HepG2 (cell line): ENCODE data around the gene MYADML2. TPM values are rescaled to one million over a fixed set of nuclear protein-coding genes. Genes with fewer than 3 reads are reported as not detected.
A peak's percentile ranks its signal among the peaks of the same experiment; 100 is the strongest.

Experiments used
- ARID4A ChIP-seq: sonication (generic); formaldehyde crosslinking; IDR thresholded peaks from 2 replicates; pipeline ENCODE4 v1.5.0; 2020; ENCODE audit warnings: mild to moderate bottlenecking, missing genetic modification reagents, borderline replicate concordance
- DNMT1 ChIP-seq: sonication (generic); formaldehyde crosslinking; IDR thresholded peaks from 2 replicates; pipeline ENCODE4 v1.5.1; 2020; ENCODE audit warnings: mild to moderate bottlenecking, missing genetic modification reagents
- EHMT2 ChIP-seq: fragments of 200-600 bp; sonication (generic); IDR thresholded peaks from 2 replicates; pipeline ENCODE4 v1.7.0; 2017; ENCODE audit warnings: antibody characterized with exemption, low read depth, low read length, borderline replicate concordance
- NONO ChIP-seq, 2 experiments: fragments of 450-650 bp in 1 of 2; sonication (generic) in 1 of 2; formaldehyde crosslinking in 1 of 2; IDR thresholded peaks in 1 of 2; conservative IDR thresholded peaks in 1 of 2; 2 replicates each; pipeline versions ENCODE4 v1.6.1 to v1.8.0; 2017 to 2022; ENCODE audit warnings: mild to moderate bottlenecking in 1 of 2, missing genetic modification reagents in 1 of 2, moderate library complexity in 1 of 2
- NR2F2 ChIP-seq: IDR thresholded peaks from 2 replicates; pipeline ENCODE4 v1.6.1; 2012; ENCODE audit warnings: low read depth, inconsistent platforms, borderline replicate concordance
- REL ChIP-seq: sonication (generic); formaldehyde crosslinking; conservative IDR thresholded peaks from 2 replicates; pipeline ENCODE4 v1.8.0; 2022; ENCODE audit warnings: mild to moderate bottlenecking, missing genetic modification reagents, moderate library complexity
- SRF ChIP-seq: IDR thresholded peaks from 2 replicates; pipeline ENCODE4 v1.6.1; 2011; ENCODE audit warnings: mild to moderate bottlenecking, low read depth, low read length, moderate library complexity
- SRSF4 ChIP-seq: fragments of 200-400 bp; formaldehyde crosslinking; IDR thresholded peaks from one replicate; pipeline ENCODE4 v1.6.1; 2018; ENCODE audit warnings: mild to moderate bottlenecking, low read depth, low read length, moderate library complexity; ENCODE audit not compliant: poor library complexity, severe bottlenecking
- STAT5B ChIP-seq: sonication (generic); formaldehyde crosslinking; IDR thresholded peaks from 2 replicates; pipeline ENCODE4 v1.4.0; 2020; ENCODE audit warnings: missing genetic modification reagents
- THYN1 ChIP-seq: sonication (generic); formaldehyde crosslinking; IDR thresholded peaks from 2 replicates; pipeline ENCODE4 v1.8.1; 2023; ENCODE audit warnings: low read depth, mild to moderate bottlenecking, moderate library complexity, missing genetic modification reagents, borderline replicate concordance
- ZBTB3 ChIP-seq: sonication (generic); formaldehyde crosslinking; IDR thresholded peaks from 2 replicates; pipeline ENCODE4 v1.4.0; 2020; ENCODE audit warnings: low read depth, mild to moderate bottlenecking, moderate library complexity, missing genetic modification reagents, borderline replicate concordance
- ZFP41 ChIP-seq: sonication (generic); formaldehyde crosslinking; IDR thresholded peaks from 2 replicates; pipeline ENCODE4 v1.4.0; 2020; ENCODE audit warnings: mild to moderate bottlenecking, missing genetic modification reagents, borderline replicate concordance
- ZFP91 ChIP-seq: sonication (generic); formaldehyde crosslinking; IDR thresholded peaks from 2 replicates; pipeline ENCODE4 v1.9.0; 2022; ENCODE audit warnings: missing genetic modification reagents, mild to moderate bottlenecking, borderline replicate concordance
- ZMAT5 ChIP-seq: sonication (generic); formaldehyde crosslinking; IDR thresholded peaks from 2 replicates; pipeline ENCODE4 v1.5.0; 2020; ENCODE audit warnings: mild to moderate bottlenecking, low read depth, missing genetic modification reagents, borderline replicate concordance
- ZNF225 ChIP-seq: sonication (generic); formaldehyde crosslinking; IDR thresholded peaks from 2 replicates; pipeline ENCODE4 v1.4.0; 2020; ENCODE audit warnings: mild to moderate bottlenecking, missing genetic modification reagents
- ZNF557 ChIP-seq: sonication (generic); formaldehyde crosslinking; IDR thresholded peaks from 2 replicates; pipeline ENCODE4 v1.4.0; 2020; ENCODE audit warnings: missing genetic modification reagents
- ZNF562 ChIP-seq: sonication (generic); formaldehyde crosslinking; IDR thresholded peaks from 2 replicates; pipeline ENCODE4 v1.8.0; 2022; ENCODE audit warnings: missing genetic modification reagents, borderline replicate concordance
- ZNF746 ChIP-seq: sonication (generic); formaldehyde crosslinking; IDR thresholded peaks from 2 replicates; pipeline ENCODE4 v1.8.0; 2022; ENCODE audit warnings: mild to moderate bottlenecking, missing genetic modification reagents
- ZNF776 ChIP-seq: sonication (generic); formaldehyde crosslinking; IDR thresholded peaks from 2 replicates; pipeline ENCODE4 v1.4.0; 2020; ENCODE audit warnings: mild to moderate bottlenecking, missing genetic modification reagents
- polyA plus RNA-seq, 8 experiments: library from polyadenylated mRNA; depleted of rRNA in 3 of 8; stranded (reverse) in 7 of 8; unstranded in 1 of 8; fragments of >200 nt; fragmentation: Illumina TruSeq in 4 of 8; extraction: Trizol in 4 of 8; gene quantifications; 2 replicates each; pipeline versions ENCODE4 v1.2.1 to v1.2.3, GENCODE V29; 2011 to 2016; ENCODE audit warnings: low read depth in 4 of 8, missing spikeins in 1 of 8, mixed read lengths in 1 of 8; ENCODE audit not compliant: insufficient read depth in 1 of 8
- total RNA-seq, 5 experiments: library from RNA; depleted of rRNA; stranded (reverse); fragments of >200 nt; fragmentation: Illumina TruSeq; extraction: Trizol; gene quantifications; 2 replicates each; pipeline ENCODE4 v1.2.3, GENCODE V29; 2016; ENCODE audit warnings: low read depth in 1 of 5
- TF ChIP-seq, protein P1 (sequence below): sonication (generic); formaldehyde crosslinking; IDR thresholded peaks from 2 replicates; pipeline ENCODE4 v1.8.0; 2022; ENCODE audit warnings: missing genetic modification reagents, mild to moderate bottlenecking, borderline replicate concordance

Gene MYADML2
- total and polyA plus RNA-seq, 2 of the 13 experiments (the other 11 are each of a cell fraction or from before 2014, with no cell fraction given) = not detected

DNA sequence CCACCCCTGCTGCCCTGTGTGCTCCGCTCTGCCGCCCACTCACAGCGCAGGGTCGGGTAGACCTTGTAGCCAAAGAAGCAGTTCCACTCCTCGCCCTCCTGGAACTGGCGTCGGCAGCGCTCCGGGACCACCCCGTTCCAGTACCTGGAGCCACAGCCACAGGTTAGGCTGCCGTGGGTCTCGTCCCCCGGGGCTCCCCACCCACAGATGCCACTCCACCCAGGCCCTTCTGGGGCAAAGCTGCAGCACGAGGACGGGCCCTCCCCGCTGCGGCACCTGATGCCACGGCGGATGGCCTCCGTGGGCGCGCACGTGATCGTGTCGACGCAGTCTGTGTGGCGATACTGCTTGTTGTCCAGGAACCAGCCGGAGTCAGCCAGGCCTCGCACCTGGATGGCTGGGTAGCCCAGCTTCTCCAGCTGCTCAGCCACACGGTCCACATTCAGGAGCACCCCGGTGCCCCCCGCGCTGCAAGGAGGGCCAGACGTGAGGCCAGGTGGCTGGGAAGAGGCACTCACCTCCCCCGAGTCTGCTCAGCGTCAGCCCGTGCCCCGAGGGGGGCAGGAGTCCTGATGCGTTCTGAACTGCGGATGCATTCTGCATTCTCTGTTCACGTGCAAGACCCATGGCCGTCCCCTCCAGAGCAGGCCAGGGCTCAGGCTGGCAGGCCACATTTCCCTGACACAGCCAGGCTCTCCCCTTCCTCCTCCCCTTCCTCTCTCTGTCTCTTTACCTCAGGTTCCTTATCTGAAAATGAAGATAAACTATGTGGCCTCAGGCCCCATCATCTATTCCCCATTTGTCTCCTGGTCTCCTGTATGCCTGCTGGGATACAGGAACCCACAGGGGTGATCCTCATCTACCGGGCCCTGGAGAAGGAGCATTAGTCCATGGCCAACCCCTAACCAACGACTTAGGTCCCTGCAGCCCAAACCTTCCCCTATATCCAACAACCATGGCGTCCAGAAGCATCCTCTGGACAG lies 9.9 kb upstream of the MYADML2 start (continued):
- no peak for TF ChIP-seq ZMAT5 (CRISPR knock-in tag)
- no peak for TF ChIP-seq EHMT2
- TF ChIP-seq SRSF4 = no peak
- TF ChIP-seq NR2F2 = no peak
- TF ChIP-seq ZFP41 (CRISPR knock-in tag) = no peak
- TF ChIP-seq ZNF557 = no peak
- no peak for TF ChIP-seq STAT5B (CRISPR knock-in tag)
- no peak for TF ChIP-seq ZNF746 (CRISPR knock-in tag)
- TF ChIP-seq NONO (IDR thresholded peaks at IDR 0.05) = no peak
- 0 out of 2 replicates have a peak, but pooled peaks have one; percentile 30 for TF ChIP-seq NONO (CRISPR knock-in tag; conservative IDR thresholded peaks at IDR 0.05)
- TF ChIP-seq, protein P1, sequence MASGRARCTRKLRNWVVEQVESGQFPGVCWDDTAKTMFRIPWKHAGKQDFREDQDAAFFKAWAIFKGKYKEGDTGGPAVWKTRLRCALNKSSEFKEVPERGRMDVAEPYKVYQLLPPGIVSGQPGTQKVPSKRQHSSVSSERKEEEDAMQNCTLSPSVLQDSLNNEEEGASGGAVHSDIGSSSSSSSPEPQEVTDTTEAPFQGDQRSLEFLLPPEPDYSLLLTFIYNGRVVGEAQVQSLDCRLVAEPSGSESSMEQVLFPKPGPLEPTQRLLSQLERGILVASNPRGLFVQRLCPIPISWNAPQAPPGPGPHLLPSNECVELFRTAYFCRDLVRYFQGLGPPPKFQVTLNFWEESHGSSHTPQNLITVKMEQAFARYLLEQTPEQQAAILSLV = no peak
- no peak for TF ChIP-seq ZBTB3 (CRISPR knock-in tag)
- no peak for TF ChIP-seq ZNF776 (CRISPR knock-in tag)
- TF ChIP-seq DNMT1 (CRISPR knock-in tag) = peak; percentile 62; the same call in 1 of the 2 replicates
- TF ChIP-seq REL = 0 out of 2 replicates have a peak, but pooled peaks have one; percentile 47
- no peak for TF ChIP-seq ZNF562 (CRISPR knock-in tag)
- no peak for TF ChIP-seq THYN1 (CRISPR knock-in tag)
- no peak for TF ChIP-seq ZNF225
- 0 out of 2 replicates have a peak, but pooled peaks have one; percentile 26 for TF ChIP-seq ARID4A (CRISPR knock-in tag)
- TF ChIP-seq SRF = no peak
- TF ChIP-seq ZFP91 (CRISPR knock-in tag) = peak; percentile 59; the same call in 1 of the 2 replicates
